NCI-H146 (cell line): ENCODE measurements around the gene SPNS2.

Experiments
- DNase-seq: peaks from one replicate; lab custom pipeline; 2025; lab: John Stamatoyannopoulos, UW

SPNS2 gene

DNA sequence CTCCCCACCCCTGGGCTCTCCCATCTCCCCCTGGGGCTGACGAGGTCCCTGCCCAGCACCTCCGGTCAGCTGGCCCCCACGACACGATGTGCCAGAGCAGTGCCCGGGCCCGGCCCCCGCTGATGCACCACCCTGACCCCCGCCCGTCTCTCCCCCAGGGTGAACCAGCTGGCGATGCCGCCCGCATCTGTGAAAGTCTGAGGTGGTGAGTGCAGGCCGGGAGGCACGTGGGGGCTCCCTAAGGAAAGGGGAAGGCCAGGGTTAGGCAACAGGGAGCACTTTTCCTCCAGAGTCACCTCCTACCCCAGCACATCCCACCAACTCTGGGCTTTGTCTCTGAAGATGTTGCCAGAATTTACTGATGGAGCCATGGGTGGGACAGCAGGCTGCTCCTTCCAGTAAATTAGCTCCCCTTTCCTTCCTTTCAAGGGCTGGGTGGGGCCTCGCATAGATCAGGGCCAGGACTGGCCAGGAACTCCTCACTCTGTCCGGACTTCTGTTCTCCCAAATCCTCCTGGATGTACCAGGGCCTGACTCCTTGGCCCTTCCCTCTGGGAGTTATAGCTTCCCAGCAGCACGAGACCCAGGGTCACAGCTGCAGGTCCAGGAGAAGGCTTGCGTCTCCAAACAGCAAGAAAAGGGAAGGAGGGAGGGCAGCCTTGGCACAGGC, 38.2 kb downstream of the SPNS2 start:
- DNase-seq: no peak

DNA sequence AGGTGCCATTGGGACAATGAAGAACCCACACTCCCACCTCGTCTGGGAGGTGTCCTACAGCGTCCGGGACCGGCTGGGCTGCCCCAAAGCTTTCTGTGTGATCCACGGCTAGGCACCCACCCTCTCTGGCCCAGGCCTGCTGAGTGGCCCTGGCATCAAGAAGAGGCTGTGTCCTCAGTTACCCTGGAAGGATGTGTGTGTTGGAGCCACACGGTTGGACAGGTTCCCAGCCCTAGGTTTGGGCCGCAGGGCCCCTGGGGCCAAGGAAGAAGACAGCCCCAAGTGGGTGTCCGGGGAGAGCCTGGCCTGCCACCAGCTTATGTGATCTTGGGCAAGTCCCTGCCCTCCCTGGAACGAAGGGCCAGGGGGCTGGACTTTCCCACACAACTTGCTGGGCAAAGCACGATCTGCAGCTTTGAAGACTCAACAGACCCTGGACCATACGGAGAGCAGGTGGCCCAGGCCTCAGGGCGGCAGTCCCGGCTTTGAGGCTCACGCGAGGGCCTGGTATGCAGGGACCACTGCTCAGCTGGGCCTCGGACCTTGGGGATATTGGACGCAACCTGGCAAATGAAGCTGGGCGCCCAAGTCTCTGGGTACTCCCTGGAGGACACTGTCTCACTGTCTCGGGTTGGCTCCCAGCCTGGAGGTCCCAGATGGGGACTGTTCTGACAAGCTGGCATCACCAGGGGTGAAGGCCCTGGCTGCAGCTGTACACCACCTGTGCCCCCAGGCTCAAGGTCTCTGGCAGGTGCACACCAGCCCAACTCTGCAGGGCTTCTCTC, 39.0 kb downstream of the SPNS2 start:
- no peak for DNase-seq

DNA sequence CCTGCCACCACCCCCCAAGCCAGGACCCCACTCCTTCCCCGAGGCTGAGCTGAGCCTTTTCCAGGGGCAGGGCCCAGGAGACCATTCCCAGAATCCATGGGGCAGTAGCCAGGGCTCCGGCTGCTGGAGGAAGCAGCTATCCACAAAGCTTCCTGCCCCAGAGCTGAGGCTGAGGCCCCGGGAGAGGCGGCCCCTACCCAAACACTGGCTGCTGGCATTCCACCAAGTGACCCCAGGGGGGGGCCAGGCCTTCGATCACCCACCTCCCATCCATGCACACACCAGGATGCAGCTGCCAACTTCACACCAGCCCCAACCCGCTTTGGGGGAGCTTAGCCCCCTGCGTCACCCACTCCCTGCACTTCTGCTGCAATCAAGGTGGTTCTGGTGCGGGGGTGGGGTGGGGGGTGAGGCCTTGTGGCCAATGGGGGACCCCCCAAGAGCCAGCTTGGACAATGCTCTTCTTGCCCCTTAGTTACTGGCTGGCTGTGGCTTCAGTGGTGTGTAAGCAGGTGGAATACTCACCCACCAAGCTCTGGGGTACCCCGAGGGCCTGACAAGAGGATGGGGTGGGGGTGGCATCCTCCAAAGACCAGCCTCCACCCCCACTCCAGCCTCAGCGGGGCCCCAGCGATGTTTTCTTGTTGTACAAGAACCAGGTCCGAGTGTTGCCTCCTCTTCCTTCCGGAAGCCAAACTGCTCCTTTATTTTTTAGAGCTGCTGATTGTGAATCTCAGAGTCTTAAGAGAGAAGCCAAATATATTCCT, 39.7 kb downstream of the SPNS2 start:
- DNase-seq: no peak

DNA sequence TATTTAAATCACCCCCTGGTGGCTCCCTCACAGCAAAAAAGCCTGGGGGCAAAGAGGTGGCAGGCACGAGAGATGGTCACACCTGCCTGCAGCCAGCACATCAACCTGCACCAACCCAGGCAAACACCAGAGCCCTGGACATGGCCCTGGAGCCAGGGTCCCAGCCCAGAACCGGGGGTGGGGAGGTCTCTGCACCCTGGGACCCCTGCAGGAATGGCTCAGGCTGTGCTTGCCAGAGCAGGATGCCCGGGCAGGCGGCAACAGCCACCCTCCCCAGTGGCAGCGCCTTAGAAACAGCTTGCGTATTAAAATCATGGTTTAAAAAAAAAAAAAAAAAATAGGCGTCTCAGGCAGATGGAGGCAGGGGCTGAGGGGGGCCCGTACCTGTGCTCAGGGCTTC, 40.3 kb downstream of the SPNS2 start:
- DNase-seq: no peak

DNA sequence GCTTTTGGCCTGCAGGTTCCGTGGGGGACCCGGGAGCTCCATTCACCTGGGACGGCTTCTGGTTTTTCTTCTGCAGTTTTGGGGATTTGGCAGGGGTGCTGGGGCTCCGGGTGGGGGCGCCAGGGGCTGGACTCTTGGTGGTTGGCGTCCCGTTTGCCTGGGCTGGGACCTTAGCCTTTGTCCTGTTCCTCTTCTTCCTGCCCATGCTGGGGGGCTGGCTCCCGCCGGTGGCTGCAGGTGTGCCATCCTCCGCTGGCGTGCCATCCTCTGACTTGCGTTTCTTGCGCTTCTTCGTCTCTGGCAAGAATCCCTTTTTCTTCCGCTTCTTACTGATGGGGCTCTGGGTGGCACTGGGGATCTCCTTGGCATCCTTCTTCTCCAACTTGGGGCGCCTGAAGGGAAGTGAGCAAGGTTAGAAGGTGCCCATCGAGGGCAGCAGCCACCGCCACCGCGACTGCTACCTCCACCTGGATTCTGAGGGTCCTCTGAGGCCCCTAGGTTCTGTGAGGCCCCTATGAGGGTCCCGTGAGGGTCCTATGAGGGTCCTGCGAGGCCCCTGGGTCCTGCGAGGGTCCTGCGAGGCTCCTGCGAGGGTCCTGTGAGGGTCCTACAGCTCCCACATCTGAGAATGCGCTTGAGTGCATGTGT, 41.0 kb downstream of the SPNS2 start:
- no peak for DNase-seq

DNA sequence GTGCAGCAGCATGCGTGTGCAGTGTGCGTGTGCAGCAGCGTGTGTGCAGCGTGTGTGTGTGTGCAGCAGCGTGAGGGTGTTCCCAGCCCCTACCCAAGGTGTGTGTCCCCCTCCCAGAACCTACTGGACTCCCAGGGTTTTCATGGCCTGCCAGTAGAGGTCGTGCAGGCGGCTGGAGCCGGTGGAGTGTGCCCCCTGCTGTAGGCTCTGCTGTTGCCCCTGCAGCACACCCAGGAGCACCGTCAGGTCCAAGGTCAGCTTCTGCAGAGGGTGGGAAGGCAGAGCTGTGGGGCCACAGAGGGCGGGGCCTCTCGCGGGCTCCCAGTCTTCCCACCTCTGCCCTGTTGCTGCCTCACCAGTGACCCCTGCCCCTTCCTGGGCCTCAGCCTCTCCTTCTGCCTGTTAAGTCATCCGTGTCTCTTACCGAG, 41.6 kb downstream of the SPNS2 start:
- DNase-seq: no peak

DNA sequence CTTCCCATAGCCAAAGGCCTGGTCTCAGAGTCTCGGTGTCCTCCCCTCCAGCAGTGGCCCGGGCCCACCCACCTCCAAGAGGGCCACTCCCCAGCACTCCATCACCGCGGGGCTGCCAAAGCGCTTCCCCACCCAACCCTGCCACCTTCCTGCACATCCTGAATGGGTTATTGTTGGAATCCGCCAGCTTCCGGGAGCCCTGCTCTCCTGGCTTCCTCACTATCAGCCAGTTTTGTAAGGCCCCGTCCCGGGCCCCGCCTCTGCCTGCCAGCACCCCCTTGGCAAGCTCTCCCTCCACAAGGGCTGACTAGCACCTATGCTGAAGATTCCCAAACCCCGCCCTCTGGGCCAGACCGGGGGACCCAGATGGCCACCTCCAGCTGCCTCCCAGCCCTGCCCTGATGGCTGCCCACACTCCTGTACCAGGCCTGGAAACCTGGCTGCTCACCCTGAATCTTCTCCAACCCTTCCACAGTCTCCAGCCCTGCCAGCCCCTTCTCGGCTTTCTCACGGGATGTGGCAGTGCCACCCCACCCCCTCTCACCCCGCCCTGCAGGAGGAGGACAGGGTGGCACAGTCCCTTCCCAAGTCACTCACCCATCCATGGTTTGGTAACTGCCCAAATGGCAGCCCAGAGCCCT, 42.1 kb downstream of the SPNS2 start:
- no peak for DNase-seq

DNA sequence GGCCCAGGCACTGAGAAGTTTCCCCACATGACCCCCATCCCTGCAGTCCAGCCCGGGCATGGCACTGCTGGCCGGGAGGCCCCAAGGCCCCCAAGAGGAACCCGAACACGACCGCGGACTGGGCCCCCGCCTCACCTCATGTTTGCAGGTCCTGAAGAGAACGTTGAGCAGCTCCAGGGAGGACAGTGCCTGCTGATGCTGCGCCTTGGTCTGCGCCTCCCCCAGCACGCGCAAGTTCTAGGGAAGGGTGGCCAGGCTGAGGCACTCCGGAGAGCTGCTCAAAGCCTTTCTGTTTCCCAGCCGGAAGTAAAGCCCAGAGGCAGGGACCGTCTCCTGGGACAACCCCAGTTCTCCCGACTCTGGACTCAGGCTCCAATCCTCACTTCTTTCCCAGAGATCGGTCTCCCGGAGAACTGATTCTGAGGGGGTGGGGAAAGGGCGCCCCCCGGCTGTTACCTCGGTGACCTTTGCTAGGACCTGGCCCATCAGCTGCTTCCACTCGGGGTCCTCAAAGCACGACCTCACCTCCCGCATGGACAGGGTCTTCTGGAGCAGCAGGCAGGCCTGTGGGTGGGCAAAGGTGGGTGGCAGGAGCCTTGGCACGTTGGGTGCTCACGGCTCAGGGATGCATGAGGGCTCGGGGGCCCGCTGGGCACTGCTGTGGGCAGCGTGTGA, 42.8 kb downstream of the SPNS2 start:
- no peak for DNase-seq

DNA sequence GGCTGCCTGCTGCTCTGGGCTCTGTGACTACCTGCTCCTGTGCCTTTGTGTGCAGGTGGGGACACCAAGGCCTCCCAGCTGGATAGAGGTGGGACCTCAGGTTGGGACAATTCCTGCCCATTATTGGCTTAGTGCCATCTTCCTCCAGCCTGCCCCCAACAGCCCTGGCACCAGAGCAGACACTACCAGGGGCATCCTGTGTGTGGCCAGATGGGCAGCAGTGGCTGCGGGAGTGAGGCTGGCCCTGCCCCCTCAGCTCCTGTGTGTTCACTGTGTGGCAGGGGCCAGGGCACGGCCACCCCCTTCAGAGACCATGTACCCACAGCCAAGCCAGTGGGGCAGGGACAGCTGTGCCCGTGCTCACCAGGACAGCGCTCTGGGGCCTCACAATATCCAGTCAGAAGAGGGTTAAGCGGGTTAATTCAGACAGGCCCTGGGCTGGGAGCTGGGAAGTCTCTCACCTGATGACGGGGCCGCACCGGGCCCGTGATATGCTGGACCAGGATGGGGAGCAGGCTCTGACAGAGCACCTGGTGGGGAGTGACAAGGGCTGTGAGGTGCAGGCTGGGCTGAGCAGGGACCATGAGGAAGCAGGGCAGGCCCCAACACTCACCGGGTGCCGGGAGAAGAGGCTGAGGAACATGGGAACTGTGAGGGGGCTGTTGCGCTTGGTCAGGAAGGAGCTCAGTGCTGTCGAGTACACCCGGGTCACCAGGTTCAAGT, 43.5 kb downstream of the SPNS2 start:
- no peak for DNase-seq

DNA sequence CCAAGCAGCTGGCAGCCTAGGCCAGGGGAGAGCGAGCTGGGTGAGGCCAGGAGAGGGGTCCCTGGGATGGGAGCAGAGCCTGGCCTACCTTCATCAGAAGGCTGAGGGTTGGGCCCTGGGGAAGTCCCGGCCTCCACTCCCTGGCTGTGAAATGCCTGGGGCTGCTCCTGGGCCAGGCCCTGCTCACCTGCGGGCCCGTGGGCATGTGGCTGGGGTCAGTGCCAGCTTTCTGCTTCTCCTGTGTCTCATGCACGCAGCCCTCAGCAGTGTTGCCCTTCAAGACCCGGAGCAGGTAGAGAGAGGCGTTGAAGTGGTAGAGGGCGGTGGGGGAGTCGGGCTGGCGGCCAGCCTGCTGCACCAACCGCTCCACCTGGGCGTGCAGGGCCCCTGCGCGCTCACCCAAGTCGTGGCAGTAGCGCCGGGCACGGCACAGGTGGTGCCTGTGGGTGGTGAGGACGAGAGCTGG, 44.1 kb downstream of the SPNS2 start:
- DNase-seq: no peak

DNA sequence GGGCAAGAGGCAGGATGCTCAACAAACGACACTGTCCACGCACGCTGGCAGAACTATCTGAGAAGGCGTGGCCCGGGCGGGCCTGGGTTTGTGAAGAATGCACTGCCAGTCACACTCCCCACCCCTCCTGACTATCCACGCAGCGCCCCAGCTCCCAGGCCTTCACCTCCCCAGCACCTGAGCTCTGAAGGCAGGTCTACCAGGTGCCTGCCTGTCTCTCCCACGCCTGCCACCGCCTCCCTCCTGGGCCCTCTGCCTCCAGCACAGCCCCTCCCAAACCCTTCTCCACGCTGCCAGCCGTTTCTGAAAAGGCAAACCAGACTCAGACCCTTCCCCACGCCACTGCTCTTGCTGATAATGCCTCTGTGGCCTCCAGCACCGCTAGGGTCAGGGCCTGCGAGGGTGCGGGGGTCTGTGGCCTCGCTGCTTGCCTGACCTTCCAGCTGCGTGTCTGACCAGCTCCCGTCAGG, 44.9 kb downstream of the SPNS2 start:
- no peak for DNase-seq

DNA sequence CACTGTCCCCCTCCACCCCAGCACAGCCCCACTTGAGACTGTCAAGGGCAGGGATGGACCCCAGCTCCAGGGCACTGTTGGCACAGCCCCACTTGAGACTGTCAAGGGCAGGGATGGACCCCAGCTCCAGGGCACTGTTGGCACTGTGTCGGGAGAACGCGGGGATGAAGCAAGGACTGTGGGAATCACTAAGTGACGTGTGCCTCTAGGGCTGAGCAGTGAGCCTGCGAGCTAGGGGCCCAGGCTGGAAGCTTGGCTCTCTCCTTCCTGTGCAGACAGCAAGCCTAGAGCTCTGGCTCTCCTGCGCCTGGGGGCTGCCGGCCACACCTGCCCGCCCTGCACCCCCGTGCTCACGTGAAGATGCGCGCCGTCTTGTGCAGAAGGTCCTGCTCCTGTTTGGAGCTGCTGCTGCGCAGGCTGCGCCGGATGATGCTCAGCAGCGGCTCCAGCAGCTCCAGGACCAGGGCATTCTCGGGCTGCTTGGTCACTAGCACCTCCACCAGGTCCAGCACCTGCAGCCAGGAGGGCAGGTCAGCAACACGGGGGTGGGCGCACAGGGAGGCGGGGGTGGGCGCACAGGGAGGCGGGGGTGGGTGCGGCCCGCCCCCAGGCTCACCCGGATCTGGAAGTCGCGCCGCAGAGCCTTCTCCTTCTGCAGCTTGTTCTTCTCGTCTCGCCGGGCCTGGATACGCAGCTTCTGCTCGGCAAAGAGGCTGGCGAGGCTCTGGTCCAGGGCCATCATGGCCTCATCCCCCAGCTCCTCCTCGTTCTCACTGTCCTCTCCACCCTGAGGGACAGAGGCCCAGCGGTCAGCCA, 45.7 kb downstream of the SPNS2 start:
- no peak for DNase-seq

DNA sequence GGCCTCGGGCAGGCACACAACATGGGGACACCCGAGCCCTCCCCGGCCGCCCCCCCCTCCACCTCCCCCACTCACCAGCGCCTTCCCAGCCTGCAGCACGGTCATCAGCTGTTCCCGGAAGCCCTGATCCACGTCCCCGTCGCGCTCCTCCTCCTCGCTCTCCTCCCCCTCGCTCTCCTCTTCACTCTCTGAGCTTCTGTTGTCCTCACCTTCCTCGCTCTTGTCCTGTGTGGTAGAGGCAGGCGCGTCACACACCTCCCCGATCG, 46.2 kb downstream of the SPNS2 start:
- no peak for DNase-seq

DNA sequence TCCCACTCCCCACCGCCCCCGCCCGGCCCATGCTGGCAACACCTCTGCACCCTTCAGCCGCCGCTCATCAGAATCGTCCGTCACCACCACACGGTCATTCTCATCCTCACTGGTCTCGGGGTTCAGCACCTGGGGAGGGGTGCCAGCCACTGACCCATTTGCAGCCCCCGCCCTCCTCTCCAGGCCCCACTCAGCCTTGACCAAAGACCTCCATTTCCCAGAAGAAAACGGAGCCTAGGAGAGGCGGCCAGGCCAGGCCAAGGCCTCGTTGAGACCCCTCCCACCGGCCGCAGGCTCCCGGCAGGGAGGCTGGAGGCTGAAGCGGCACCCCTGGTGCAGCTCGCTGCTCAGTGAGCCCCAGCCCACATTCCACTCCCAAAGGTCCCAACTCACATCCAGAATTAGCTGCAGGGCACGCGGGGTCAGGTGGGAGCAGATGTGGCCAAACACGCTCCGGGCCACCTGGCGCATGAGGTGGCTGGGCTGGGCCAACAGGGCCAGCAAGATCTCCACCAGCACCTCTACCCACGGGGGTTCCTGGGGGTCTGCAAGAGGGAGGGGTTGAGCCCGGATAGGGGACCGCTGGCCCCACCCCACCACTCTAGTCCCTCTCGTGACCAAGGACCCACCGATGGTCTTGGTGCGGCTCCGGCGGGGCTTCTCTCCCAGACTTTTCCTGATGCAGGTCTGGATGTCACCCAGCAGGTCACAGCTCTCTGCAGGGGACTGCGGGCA, 46.7 kb downstream of the SPNS2 start:
- DNase-seq: no peak

DNA sequence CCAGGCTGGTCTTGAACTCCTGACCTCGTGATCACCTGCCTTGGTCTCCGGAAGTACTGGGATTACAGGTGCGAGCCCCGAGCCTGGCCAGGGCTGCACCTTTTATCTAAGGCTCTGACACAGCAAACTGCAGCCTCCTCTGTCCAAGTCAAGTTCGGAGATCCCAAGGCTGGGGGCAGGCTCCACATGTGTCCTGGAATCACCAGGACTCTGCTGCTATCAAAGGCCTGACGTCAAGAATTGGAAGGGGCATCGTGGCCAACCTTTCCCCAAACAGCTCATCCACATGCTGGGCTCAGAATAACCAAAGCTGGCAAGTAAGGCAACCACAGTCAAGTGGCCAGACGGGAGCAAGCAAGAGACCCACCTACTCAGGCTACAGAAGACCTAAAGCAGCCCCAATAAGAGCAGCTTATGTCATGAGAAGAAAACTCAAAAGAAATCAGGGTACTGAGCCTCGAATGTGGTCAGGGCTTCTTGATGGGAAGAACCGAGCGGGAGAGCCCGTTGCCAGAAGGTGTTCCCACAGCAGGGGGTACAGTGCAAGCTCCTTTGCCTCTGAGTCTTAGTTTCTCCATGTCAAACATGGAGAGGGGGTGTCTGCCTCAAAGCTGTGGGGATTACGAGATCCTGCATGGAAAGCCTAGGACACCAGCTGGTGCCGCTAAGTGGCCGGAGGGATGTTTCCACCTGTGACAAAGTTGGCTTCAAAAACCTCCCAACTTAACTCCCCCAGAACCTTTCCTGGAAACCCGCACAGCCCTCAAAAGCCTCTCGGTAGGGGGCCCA, 48.6 kb downstream of the SPNS2 start:
- DNase-seq: no peak

DNA sequence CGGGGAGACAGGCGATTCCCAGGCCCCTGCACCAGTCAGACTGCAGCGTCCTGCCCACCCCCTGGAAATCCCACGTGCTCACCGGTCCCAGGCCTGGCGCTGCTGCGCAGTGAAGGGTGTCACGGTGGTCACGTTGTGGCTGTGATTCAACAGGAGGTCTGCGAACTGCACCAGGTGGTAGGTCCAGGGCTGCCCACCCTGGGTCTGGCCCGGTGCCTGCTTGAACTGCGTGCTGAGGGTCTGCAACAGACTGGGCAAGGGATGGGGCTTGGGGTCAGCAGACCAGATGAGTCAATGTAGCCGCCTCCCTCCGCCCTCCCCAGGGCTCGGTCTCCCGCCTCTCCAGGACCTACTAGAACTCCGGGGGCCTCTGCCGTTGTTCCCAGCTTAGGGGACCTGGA, 49.4 kb downstream of the SPNS2 start:
- no peak for DNase-seq

DNA sequence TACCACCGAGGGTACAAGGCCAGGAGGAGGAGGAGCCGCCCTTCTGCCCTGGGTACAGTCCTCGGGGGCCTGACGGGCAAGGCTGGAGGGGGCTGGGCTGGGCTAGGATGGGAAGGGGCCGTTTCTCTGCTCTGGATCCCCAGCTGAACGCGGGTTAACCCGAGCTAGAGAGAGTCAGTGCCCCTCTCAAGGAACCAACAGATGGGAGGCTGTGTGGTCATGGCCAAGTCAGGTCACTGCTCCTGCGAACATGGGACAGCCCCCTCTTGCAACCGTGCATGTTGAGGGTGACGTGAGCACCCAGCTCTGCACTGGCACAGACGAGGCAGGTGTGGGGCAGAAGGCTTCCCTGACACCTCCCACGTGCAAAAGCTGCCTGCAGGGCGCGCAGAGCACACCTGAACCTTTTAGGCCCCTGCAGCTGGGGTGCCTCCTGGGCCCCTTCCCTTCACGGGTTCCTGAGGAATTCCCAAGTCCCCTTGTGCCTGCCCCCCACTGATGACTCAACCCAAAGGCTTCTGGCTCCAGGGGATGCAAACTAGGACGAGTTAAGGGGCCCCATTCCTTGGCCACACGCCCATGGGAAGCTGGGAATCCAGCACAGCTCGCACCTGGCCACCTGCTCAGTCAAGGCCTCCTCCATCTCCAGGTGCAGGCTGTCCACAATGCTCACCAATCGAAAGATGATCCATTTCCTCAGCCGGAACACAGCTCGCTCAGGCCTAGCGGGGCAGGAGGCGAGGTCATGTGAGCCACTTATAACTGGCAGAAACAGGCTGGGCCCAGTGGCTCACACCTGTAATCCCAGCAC, 50.2 kb downstream of the SPNS2 start:
- no peak for DNase-seq
